Measurements from ENCODE around the gene CADM2. TPM values are rescaled to one million over a fixed set of nuclear protein-coding genes. Genes with fewer than 3 reads are reported as not detected.

The CADM2 gene
- total RNA-seq, 2 experiments from 2014 or later: not detected

GRCh38 chr3:85877631-85878030, 918.8 kb downstream of the CADM2 start:
- no peaks in the 10 kb centered on the region for H3K27me3 Mint-ChIP-seq
- H3K4me1 Mint-ChIP-seq: no peaks in the 10 kb centered on the region

GRCh38 chr3:85881833-85882393, 923.1 kb downstream of the CADM2 start:
- Mint-ChIP-seq H3K27me3 (no peaks in the 10 kb centered on the region), H3K27ac (no peak overlapping the region), H3K4me3 (no peak overlapping the region), H3K9me3 (peaks cover 4% of the 10 kb centered on the region), H3K36me3 (ENCODE audit: low read depth) (no peaks in the 10 kb centered on the region), H3K4me1 (no peaks in the 10 kb centered on the region)
- ChIA-PET POLR2A (no interaction called here), CTCF (no interaction called here)
- DNase-seq: no peak

More at GRCh38 chr3:85877631-85878030, 918.8 kb downstream of the CADM2 start:
- peaks cover 4% of the 10 kb centered on the region for H3K9me3 Mint-ChIP-seq
- H3K4me3 Mint-ChIP-seq: no peak overlapping the region
- no peaks in the 10 kb centered on the region for H3K36me3 Mint-ChIP-seq (ENCODE audit: low read depth)
- POLR2A ChIA-PET: no interaction called here
- no peak for DNase-seq
- CTCF ChIA-PET: interaction anchor here (0.6 kb wide), 1 partner anchor 431 kb away, joined by 3 read pairs; no protein-coding TSS in a partner anchor
- H3K27ac Mint-ChIP-seq: no peak overlapping the region

- no peaks in the 10 kb centered on the region for H3K36me3 Mint-ChIP-seq (ENCODE audit: low read depth)
- POLR2A ChIA-PET: no interaction called here
- DNase-seq: no peak
- CTCF ChIA-PET: no interaction called here
- H3K9me3 Mint-ChIP-seq: peaks cover 9% of the 10 kb centered on the region
- H3K27ac Mint-ChIP-seq: no peak overlapping the region
- H3K27me3 Mint-ChIP-seq: no peaks in the 10 kb centered on the region
- H3K4me1 Mint-ChIP-seq: no peaks in the 10 kb centered on the region
- H3K4me3 Mint-ChIP-seq: no peak overlapping the region
Measured at GRCh38 chr3:85890043-85890555, 931.3 kb downstream of the CADM2 start.

- H3K4me3 Mint-ChIP-seq: no peak overlapping the region
- DNase-seq: no peak
- ChIA-PET CTCF (no interaction called here), POLR2A (no interaction called here)
- no peaks in the 10 kb centered on the region for H3K4me1 Mint-ChIP-seq
- no peaks in the 10 kb centered on the region for H3K36me3 Mint-ChIP-seq (ENCODE audit: low read depth)
- H3K9me3 Mint-ChIP-seq: peaks cover 5% of the 10 kb centered on the region
- H3K27ac Mint-ChIP-seq: no peak overlapping the region
- no peaks in the 10 kb centered on the region for H3K27me3 Mint-ChIP-seq
Measured at GRCh38 chr3:85903434-85903833, 944.6 kb downstream of the CADM2 start.

- ChIA-PET POLR2A (no interaction called here), CTCF (no interaction called here)
- no peak overlapping the region for H3K4me3 Mint-ChIP-seq
- no peak for DNase-seq
- H3K4me1 Mint-ChIP-seq: no peaks in the 10 kb centered on the region
- no peaks in the 10 kb centered on the region for H3K36me3 Mint-ChIP-seq (ENCODE audit: low read depth)
- H3K9me3 Mint-ChIP-seq: peaks cover 9% of the 10 kb centered on the region
- no peaks in the 10 kb centered on the region for H3K27me3 Mint-ChIP-seq
- H3K27ac Mint-ChIP-seq: no peak overlapping the region
Measured at GRCh38 chr3:85912980-85913379, 954.2 kb downstream of the CADM2 start.

GRCh38 chr3:85922374-85922773, 963.6 kb downstream of the CADM2 start:
- Mint-ChIP-seq H3K27ac (no peak overlapping the region), H3K27me3 (no peaks in the 10 kb centered on the region), H3K4me3 (no peak overlapping the region), H3K4me1 (no peaks in the 10 kb centered on the region), H3K36me3 (ENCODE audit: low read depth) (no peaks in the 10 kb centered on the region), H3K9me3 (peaks cover 12% of the 10 kb centered on the region)
- POLR2A ChIA-PET: no interaction called here
- no peak for DNase-seq
- CTCF ChIA-PET: no interaction called here

- DNase-seq: no peak
- ChIA-PET POLR2A (no interaction called here), CTCF (no interaction called here)
- Mint-ChIP-seq H3K4me3 (no peak overlapping the region), H3K27ac (no peak overlapping the region), H3K9me3 (peaks cover 5% of the 10 kb centered on the region), H3K36me3 (ENCODE audit: low read depth) (no peaks in the 10 kb centered on the region), H3K27me3 (no peaks in the 10 kb centered on the region), H3K4me1 (no peaks in the 10 kb centered on the region)
Measured at GRCh38 chr3:85930718-85931117, 971.9 kb downstream of the CADM2 start.

GRCh38 chr3:85933326-85933725, 974.5 kb downstream of the CADM2 start:
- peaks cover 3% of the 10 kb centered on the region for H3K9me3 Mint-ChIP-seq
- no peak for DNase-seq
- ChIA-PET CTCF (no interaction called here), POLR2A (no interaction called here)
- no peaks in the 10 kb centered on the region for H3K4me1 Mint-ChIP-seq
- no peak overlapping the region for H3K27ac Mint-ChIP-seq
- no peaks in the 10 kb centered on the region for H3K36me3 Mint-ChIP-seq (ENCODE audit: low read depth)
- no peak overlapping the region for H3K4me3 Mint-ChIP-seq
- no peaks in the 10 kb centered on the region for H3K27me3 Mint-ChIP-seq

GRCh38 chr3:85935171-85935570, 976.4 kb downstream of the CADM2 start:
- ChIA-PET CTCF (no interaction called here), POLR2A (no interaction called here)

GRCh38 chr3:85939074-85939482, 980.3 kb downstream of the CADM2 start:
- Mint-ChIP-seq H3K27me3 (no peaks in the 10 kb centered on the region), H3K36me3 (ENCODE audit: low read depth) (no peaks in the 10 kb centered on the region), H3K27ac (no peak overlapping the region), H3K4me3 (no peak overlapping the region), H3K9me3 (peaks cover 6% of the 10 kb centered on the region), H3K4me1 (no peaks in the 10 kb centered on the region)
- ChIA-PET CTCF (no interaction called here), POLR2A (no interaction called here)
- DNase-seq: no peak

More at GRCh38 chr3:85935171-85935570, 976.4 kb downstream of the CADM2 start:
- no peaks in the 10 kb centered on the region for H3K36me3 Mint-ChIP-seq (ENCODE audit: low read depth)
- no peaks in the 10 kb centered on the region for H3K27me3 Mint-ChIP-seq
- no peak overlapping the region for H3K4me3 Mint-ChIP-seq
- no peaks in the 10 kb centered on the region for H3K4me1 Mint-ChIP-seq
- peaks cover 3% of the 10 kb centered on the region for H3K9me3 Mint-ChIP-seq
- no peak for DNase-seq
- H3K27ac Mint-ChIP-seq: no peak overlapping the region

GRCh38 chr3:85950435-85950834, 991.6 kb downstream of the CADM2 start:
- Mint-ChIP-seq H3K27ac (no peak overlapping the region), H3K4me3 (no peak overlapping the region), H3K4me1 (no peaks in the 10 kb centered on the region), H3K27me3 (no peaks in the 10 kb centered on the region), H3K9me3 (peaks cover 7% of the 10 kb centered on the region), H3K36me3 (ENCODE audit: low read depth) (no peaks in the 10 kb centered on the region)
- no peak for DNase-seq
- ChIA-PET POLR2A (no interaction called here), CTCF (no interaction called here)

- ChIA-PET CTCF (no interaction called here), POLR2A (no interaction called here)
- Mint-ChIP-seq H3K4me3 (no peak overlapping the region), H3K36me3 (ENCODE audit: low read depth) (no peaks in the 10 kb centered on the region), H3K9me3 (peaks cover 3% of the 10 kb centered on the region), H3K27ac (no peak overlapping the region), H3K4me1 (no peaks in the 10 kb centered on the region), H3K27me3 (no peaks in the 10 kb centered on the region)
- DNase-seq: no peak
Measured at GRCh38 chr3:85960793-85961192, 1002.0 kb downstream of the CADM2 start.

GRCh38 chr3:85977615-85978338, 1019.0 kb downstream of the CADM2 start:
- peaks cover 3% of the 10 kb centered on the region for H3K9me3 Mint-ChIP-seq
- POLR2A ChIA-PET: no interaction called here
- H3K4me1 Mint-ChIP-seq: no peaks in the 10 kb centered on the region
- H3K27ac Mint-ChIP-seq: no peak overlapping the region
- DNase-seq: no peak
- no peaks in the 10 kb centered on the region for H3K36me3 Mint-ChIP-seq (ENCODE audit: low read depth)
- no peaks in the 10 kb centered on the region for H3K27me3 Mint-ChIP-seq
- H3K4me3 Mint-ChIP-seq: no peak overlapping the region
- CTCF ChIA-PET: no interaction called here

GRCh38 chr3:85979034-85979433, 1020.2 kb downstream of the CADM2 start:
- no peak overlapping the region for H3K27ac Mint-ChIP-seq
- ChIA-PET CTCF (no interaction called here), POLR2A (no interaction called here)
- DNase-seq: no peak
- H3K4me3 Mint-ChIP-seq: no peak overlapping the region
- H3K4me1 Mint-ChIP-seq: no peaks in the 10 kb centered on the region
- H3K9me3 Mint-ChIP-seq: peaks cover 2% of the 10 kb centered on the region
- H3K27me3 Mint-ChIP-seq: no peaks in the 10 kb centered on the region
- H3K36me3 Mint-ChIP-seq (ENCODE audit: low read depth): no peaks in the 10 kb centered on the region

All from activated CD4-positive, alpha-beta memory T cell treated with anti-CD3 and anti-CD28 coated beads, Interleukin-2, amount 10 ng/mL, durations not matched to agents 7 days and 5 days (primary cell).